A673 (cell line): ENCODE measurements around the gene CACNG5. TPM values are rescaled to one million over a fixed set of nuclear protein-coding genes. Genes with fewer than 3 reads are reported as not detected.
A peak's percentile ranks its signal among the peaks of the same experiment; 100 is the strongest.

Experiments used
- BruUV-seq: library from RNA; stranded (reverse); fragments of 400-500 nt; replicated peaks from 2 replicates; lab custom pipeline; 2021; lab: Mats Ljungman, UMichigan
- CTCF ChIA-PET: fragments of 300-600 bp; sonication (Branson Sonifier 250); formaldehyde crosslinking; loops from one replicate; lab custom pipeline; 2022; ENCODE audit warnings: antibody characterized with exemption; lab: Charles Lee
- POLR2A ChIA-PET: fragments of 300-600 bp; sonication (Branson Sonifier 250); formaldehyde crosslinking; loops from one replicate; lab custom pipeline; 2022; ENCODE audit warnings: antibody characterized with exemption; ENCODE audit not compliant: low non-redundant PET; lab: Charles Lee
- DNase-seq: peaks from one replicate; pipeline ENCODE4 v3.0.0-alpha.2; 2015; ENCODE audit warnings: low spot score
- H3K27ac ChIP-seq: fragments of 200-600 bp; sonication (generic); 2 replicates; pipeline ENCODE4 v1.5.1; 2016; ENCODE audit warnings: mixed run types, low read depth, mild to moderate bottlenecking, mixed read lengths, antibody characterized with exemption, low read length; ENCODE audit not compliant: poor library complexity, severe bottlenecking
- H3K27me3 ChIP-seq: fragments of 200-600 bp; sonication (generic); replicated peaks from 2 replicates; pipeline ENCODE4 v1.6.1; 2017; ENCODE audit warnings: mixed run types, low read depth, mild to moderate bottlenecking, mixed read lengths, antibody characterized with exemption, low read length; ENCODE audit not compliant: insufficient read depth, poor library complexity
- H3K36me3 ChIP-seq: fragments of 200-600 bp; sonication (generic); 2 replicates; pipeline ENCODE4 v1.6.1; 2016; ENCODE audit warnings: mixed run types, mild to moderate bottlenecking, mixed read lengths, antibody characterized with exemption, low read length; ENCODE audit not compliant: insufficient read depth, poor library complexity, severe bottlenecking
- H3K4me1 ChIP-seq: fragments of 200-600 bp; sonication (generic); 2 replicates; pipeline ENCODE4 v1.6.1; 2017; ENCODE audit warnings: mixed run types, mild to moderate bottlenecking, mixed read lengths, antibody characterized with exemption, low read length; ENCODE audit not compliant: insufficient read depth, poor library complexity, severe bottlenecking
- H3K4me3 ChIP-seq: fragments of 200-600 bp; sonication (generic); 2 replicates; pipeline ENCODE4 v1.5.1; 2016; ENCODE audit warnings: low read depth, mixed run types, mild to moderate bottlenecking, mixed read lengths, low read length; ENCODE audit not compliant: poor library complexity, severe bottlenecking
- H3K9me3 ChIP-seq: fragments of 200-600 bp; sonication (generic); 2 replicates; pipeline ENCODE4 v1.6.1; 2016; ENCODE audit warnings: mixed run types, low read depth, mild to moderate bottlenecking, mixed read lengths, antibody characterized with exemption, low read length; ENCODE audit not compliant: poor library complexity, severe bottlenecking
- CTCF ChIP-seq: fragments of 300-800, 200-600 bp; sonication (generic); conservative IDR thresholded peaks from 2 replicates; pipeline ENCODE4 v1.5.1; 2017; ENCODE audit warnings: low read depth, mild to moderate bottlenecking, antibody characterized with exemption, low read length, moderate library complexity, mixed read lengths
- EZH2 ChIP-seq: fragments of 200-600 bp; sonication (generic); IDR thresholded peaks from 2 replicates; pipeline ENCODE4 v1.6.1; 2017; ENCODE audit warnings: borderline replicate concordance, low read depth, mild to moderate bottlenecking, mixed read lengths, antibody characterized with exemption, low read length; ENCODE audit not compliant: poor library complexity, severe bottlenecking
- intact Hi-C: fragments of 100-400 bp; cut with micrococcal nuclease; formaldehyde crosslinking; loops from one replicate; pipeline ENCODE4 v1.10.0; 2022; ENCODE audit not compliant: unreplicated experiment
- total RNA-seq: library from RNA; stranded (reverse); gene quantifications from 2 replicates; pipeline ENCODE4 v1.2.3, GENCODE V29; 2021

CACNG5 gene
- total RNA-seq, 1 experiment from 2014 or later = 0.88 TPM

- H3K27ac ChIP-seq = no peak overlapping the region
- intact Hi-C loops = loop anchor here (5.0 kb wide), 1 partner anchor 72 kb away; no protein-coding TSS in a partner anchor
- no peaks in the 10 kb centered on the region for H3K36me3 ChIP-seq
- H3K4me1 ChIP-seq = peaks cover 8% of the 10 kb centered on the region
- H3K27me3 ChIP-seq = no peaks in the 10 kb centered on the region
- CTCF ChIA-PET = interaction anchor here (1.4 kb wide), 1 partner anchor 177 kb away, joined by 6 read pairs; no protein-coding TSS in a partner anchor
- peak; percentile 51 for DNase-seq
- POLR2A ChIA-PET = no interaction called here
- H3K4me3 ChIP-seq = no peak overlapping the region
- no TSS peak for BruUV-seq
- no peak for TF ChIP-seq CTCF
- TF ChIP-seq EZH2 = no peak
- H3K9me3 ChIP-seq = no peaks in the 10 kb centered on the region
Measured at GRCh38 chr17:66904760-66905624, 70.1 kb downstream of the CACNG5 start.

- H3K4me3 ChIP-seq = no peak overlapping the region
- no peaks in the 10 kb centered on the region for H3K27me3 ChIP-seq
- no peaks in the 10 kb centered on the region for H3K9me3 ChIP-seq
- TF ChIP-seq CTCF = peak; percentile 95
- no peak for TF ChIP-seq EZH2
- intact Hi-C loops = loop anchor here (1.0 to 5.0 kb wide), 2 partner anchors 71 to 191 kb away; no protein-coding TSS in a partner anchor
- H3K27ac ChIP-seq = no peak overlapping the region
- H3K4me1 ChIP-seq = peaks cover 8% of the 10 kb centered on the region
- ChIA-PET CTCF (interaction anchor here (0.5 to 1.4 kb wide), 2 partner anchors 179 to 705 kb away, joined by 6 read pairs; no protein-coding TSS in a partner anchor), POLR2A (no interaction called here)
- peak; percentile 91 for DNase-seq
- BruUV-seq = no TSS peak
- H3K36me3 ChIP-seq = no peaks in the 10 kb centered on the region
Measured at GRCh38 chr17:66906321-66907278, 71.7 kb downstream of the CACNG5 start.

- H3K9me3 ChIP-seq = no peaks in the 10 kb centered on the region
- BruUV-seq = no TSS peak
- no peaks in the 10 kb centered on the region for H3K36me3 ChIP-seq
- no peak overlapping the region for H3K27ac ChIP-seq
- ChIA-PET CTCF (interaction anchor here (0.7 kb wide), 1 partner anchor 55 kb away, joined by 3 read pairs; no protein-coding TSS in a partner anchor), POLR2A (no interaction called here)
- no peak overlapping the region for H3K4me3 ChIP-seq
- H3K4me1 ChIP-seq = peaks cover 6% of the 10 kb centered on the region
- no peaks in the 10 kb centered on the region for H3K27me3 ChIP-seq
- intact Hi-C loops = loop anchor here (5.0 kb wide), 1 partner anchor 67 kb away; no protein-coding TSS in a partner anchor
- DNase-seq = no peak
- no peak for TF ChIP-seq CTCF
- no peak for TF ChIP-seq EZH2
Measured at GRCh38 chr17:66909804-66910373, 75.0 kb downstream of the CACNG5 start.
